K562 (cell line): ENCODE results near the gene TTC38. TPM values are rescaled to one million over a fixed set of nuclear protein-coding genes. Genes with fewer than 3 reads are reported as not detected.
A peak's percentile ranks its signal among the peaks of the same experiment; 100 is the strongest.

Experiments used
- DDX20 ChIP-seq: fragments of 450-650 bp; IDR thresholded peaks from 2 replicates; pipeline ENCODE4 v1.6.1; 2016; ENCODE audit warnings: missing genetic modification characterization, low read depth, mild to moderate bottlenecking, missing compliant biosample characterization, moderate library complexity
- GTF2B ChIP-seq: IDR thresholded peaks from 2 replicates; pipeline ENCODE4 v1.6.1; 2011; ENCODE audit not compliant: insufficient read length; ENCODE audit errors: extremely low read depth
- HMGXB4 ChIP-seq: sonication (generic); formaldehyde crosslinking; IDR thresholded peaks from 2 replicates; pipeline ENCODE4 v1.8.1; 2023; ENCODE audit warnings: mild to moderate bottlenecking, missing genetic modification reagents
- ID3 ChIP-seq, 2 experiments: fragments of 250-450 bp in 1 of 2; fragments of 450-650 bp in 1 of 2; sonication (Bioruptor Pico) in 1 of 2; IDR thresholded peaks; 2 replicates each; pipeline versions ENCODE4 v1.6.1 to v1.8.0; 2016 to 2021; ENCODE audit warnings: mild to moderate bottlenecking in 2 of 2, moderate library complexity in 2 of 2, missing compliant biosample characterization in 1 of 2, missing genetic modification characterization in 1 of 2
- NCOA6 ChIP-seq: fragments of 450-650 bp; IDR thresholded peaks from 2 replicates; pipeline ENCODE4 v1.6.1; 2017; ENCODE audit warnings: mild to moderate bottlenecking
- PREB ChIP-seq: sonication (generic); formaldehyde crosslinking; IDR thresholded peaks from 2 replicates; pipeline ENCODE4 v1.8.1; 2023; ENCODE audit warnings: mild to moderate bottlenecking, missing genetic modification reagents
- PYGO2 ChIP-seq: fragments of 450-650 bp; IDR thresholded peaks from 2 replicates; pipeline ENCODE4 v1.6.1; 2016; ENCODE audit warnings: mild to moderate bottlenecking, missing genetic modification characterization, moderate library complexity, missing compliant biosample characterization
- REST ChIP-seq, 2 experiments: fragments of 450-650 bp; formaldehyde crosslinking in 1 of 2; IDR thresholded peaks; 2 replicates each; pipeline versions ENCODE4 v1.4.0 to v1.6.1; 2014 to 2020; ENCODE audit warnings: mild to moderate bottlenecking in 2 of 2, borderline replicate concordance in 1 of 2, low read depth in 1 of 2
- SRF ChIP-seq, 2 experiments: fragments of 250-450, 450-650 bp in 1 of 2; sonication (Bioruptor Pico) in 1 of 2; sonication (generic) in 1 of 2; formaldehyde crosslinking; IDR thresholded peaks; 2 replicates each; pipeline versions ENCODE4 v1.5.0 to v1.5.1; 2020 to 2022; ENCODE audit warnings: mild to moderate bottlenecking in 1 of 2, missing genetic modification reagents in 1 of 2
- STAT5B ChIP-seq: fragments of 250-450 bp; sonication (Bioruptor Pico); IDR thresholded peaks from 2 replicates; pipeline ENCODE4 v1.8.0; 2021; ENCODE audit warnings: mild to moderate bottlenecking, inconsistent platforms
- TOE1 ChIP-seq, 2 experiments: fragments of 450-650 bp in 1 of 2; sonication (generic) in 1 of 2; formaldehyde crosslinking in 1 of 2; IDR thresholded peaks; 2 replicates each; pipeline versions ENCODE4 v1.7.1 to v1.8.0; 2016 to 2022; ENCODE audit warnings: borderline replicate concordance in 2 of 2, mild to moderate bottlenecking in 2 of 2, antibody characterized with exemption in 1 of 2, inconsistent platforms in 1 of 2, low read depth in 1 of 2, missing genetic modification reagents in 1 of 2, moderate library complexity in 1 of 2
- ZBED1 ChIP-seq: IDR thresholded peaks from 2 replicates; pipeline ENCODE4 v1.6.1; 2014
- polyA plus RNA-seq, 8 experiments: library from polyadenylated mRNA; depleted of rRNA in 4 of 8; stranded (reverse) in 5 of 8; unstranded in 3 of 8; fragments of >200 nt; fragmentation: Nextera tagmentation in 2 of 8; fragmentation: Illumina TruSeq in 1 of 8; extraction: Ambion mirVana in 2 of 8; extraction: Trizol in 1 of 8; gene quantifications; 2 replicates each; pipeline versions ENCODE4 v1.2.1 to v1.2.3, GENCODE V29; 2011 to 2014; ENCODE audit warnings: inconsistent platforms in 1 of 8, missing spikeins in 1 of 8
- total RNA-seq, 7 experiments: library from RNA; depleted of rRNA in 6 of 7; stranded (reverse); fragments of >200 nt in 6 of 7; fragmentation: Illumina TruSeq in 2 of 7; extraction: Trizol in 2 of 7; gene quantifications; 2 replicates each; pipeline versions ENCODE4 v1.2.1 to v1.2.3, GENCODE V29; 2011 to 2021; ENCODE audit warnings: low replicate concordance in 1 of 7

TTC38 gene
- total and polyA plus RNA-seq, 9 of the 15 experiments (the other 6 are each of a cell fraction or from before 2014, with no cell fraction given), result 0.84 to 28.4 (median 18.1) TPM

DNA sequence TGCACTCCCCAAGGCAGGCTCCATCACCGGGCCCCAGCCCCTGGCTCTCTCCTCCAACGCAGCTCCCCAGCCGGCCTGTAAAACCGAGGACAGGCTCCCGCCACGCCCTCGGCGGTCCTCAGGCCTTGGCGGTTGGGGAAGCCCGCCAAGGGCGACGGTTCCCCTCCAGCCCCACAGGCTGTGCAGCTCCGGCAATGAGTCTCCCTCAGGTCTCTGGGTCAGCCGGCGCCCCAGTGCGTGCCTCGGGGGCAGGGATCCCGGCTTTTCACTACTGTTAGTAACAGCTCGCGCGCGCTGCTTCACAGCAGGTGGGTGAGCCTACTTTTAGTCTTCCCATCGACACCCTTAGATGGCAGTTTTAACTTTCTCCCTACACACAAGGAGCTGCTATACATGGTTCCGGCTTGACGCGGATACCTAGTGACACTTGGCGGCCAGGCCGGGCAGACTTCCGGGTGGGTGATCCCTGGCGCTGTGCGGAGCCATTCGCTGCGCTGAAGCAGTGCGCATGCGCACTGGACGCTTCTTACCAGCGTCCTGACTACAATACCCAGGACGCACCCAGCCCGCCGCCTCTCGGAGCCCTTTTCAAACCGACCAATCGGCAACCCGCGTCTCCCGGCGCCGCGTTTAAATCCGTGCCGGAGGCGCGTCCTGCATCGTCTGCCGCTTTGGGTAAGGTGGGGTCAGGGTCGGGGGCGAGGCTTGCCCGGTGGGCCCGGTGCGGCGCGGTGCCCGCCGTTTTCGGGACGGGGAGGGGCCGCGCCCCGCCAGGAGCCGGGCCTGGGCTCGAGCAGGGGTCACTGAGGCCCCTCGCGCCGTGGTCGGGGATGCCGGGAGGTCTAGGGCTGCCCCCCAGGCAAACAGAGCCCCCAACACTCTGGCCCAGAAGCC is 28.7 kb downstream of the TTC38 start, which contains the start of gene GTSE1 (continued):
- TF ChIP-seq REST (IDR thresholded peaks at IDR 0.05; ENCODE audit: borderline replicate concordance) (peak; percentile 54), REST (CRISPR knock-in tag; IDR thresholded peaks at IDR 0.05; ENCODE audit: low read depth) (no peak), STAT5B (CRISPR knock-in tag) (no peak), NCOA6 (no peak), HMGXB4 (CRISPR knock-in tag) (no peak), ID3 (CRISPR knock-in tag; IDR thresholded peaks at IDR 0.05) (no peak), ID3 (tag; IDR thresholded peaks at IDR 0.05) (no peak), DDX20 (tag) (no peak), PYGO2 (no peak), TOE1 (IDR thresholded peaks at IDR 0.05; ENCODE audit: borderline replicate concordance) (no peak), TOE1 (CRISPR knock-in tag; IDR thresholded peaks at IDR 0.05; ENCODE audit: borderline replicate concordance, low read depth) (no peak), ZBED1 (no peak), PREB (CRISPR knock-in tag) (no peak), SRF (CRISPR knock-in tag; IDR thresholded peaks at IDR 0.05) (no peak; a peak in 1 of 4 replicates), GTF2B (no peak)
